HG03103 (cell line): Measurements from ENCODE around the gene RAMACL.
"Not testable (repeated sequence)": the region's sequence is repeated elsewhere in the genome, so short reads cannot be mapped to it uniquely, and the experiment has no call there.

Experiments
- ATAC-seq: cut with Tn5 transposase; IDR thresholded peaks from one replicate; pipeline ENCODE4 v1.9.1; 2021; ENCODE audit warnings: low read depth; ENCODE audit not compliant: unreplicated experiment

RAMACL gene

GRCh38 chr6:166539011-166539385 lies 47.5 kb downstream of the RAMACL start:
- not testable (repeated sequence) for ATAC-seq

GRCh38 chr6:166538297-166539010 lies 48.0 kb downstream of the RAMACL start:
- no peak for ATAC-seq

GRCh38 chr6:166534658-166535406 lies 51.6 kb downstream of the RAMACL start:
- no peak for ATAC-seq

- no peak for ATAC-seq
Observed at GRCh38 chr6:166533205-166533824, 53.2 kb downstream of the RAMACL start.
